GM12865 (cell line): ENCODE results near the gene VASH2.
"Not testable (repeated sequence)": the region's sequence is repeated elsewhere in the genome, so short reads cannot be mapped to it uniquely, and the experiment has no call there.

ENCODE experiments used
- DNase-seq: peaks from one replicate; pipeline ENCODE4 v3.0.0; 2010; ENCODE audit warnings: low read depth
- H3K4me3 ChIP-seq: 2 replicates; pipeline ENCODE4 v1.5.1; 2011; ENCODE audit warnings: mild to moderate bottlenecking, low read depth, low read length, control low read depth
- TF ChIP-seq, protein P1 (sequence below): IDR thresholded peaks from 2 replicates; pipeline ENCODE4 v1.5.1; 2011; ENCODE audit warnings: low read length, control low read depth, low read depth, inconsistent platforms; ENCODE audit not compliant: insufficient read depth; ENCODE audit errors: missing control alignments

Gene VASH2

DNA sequence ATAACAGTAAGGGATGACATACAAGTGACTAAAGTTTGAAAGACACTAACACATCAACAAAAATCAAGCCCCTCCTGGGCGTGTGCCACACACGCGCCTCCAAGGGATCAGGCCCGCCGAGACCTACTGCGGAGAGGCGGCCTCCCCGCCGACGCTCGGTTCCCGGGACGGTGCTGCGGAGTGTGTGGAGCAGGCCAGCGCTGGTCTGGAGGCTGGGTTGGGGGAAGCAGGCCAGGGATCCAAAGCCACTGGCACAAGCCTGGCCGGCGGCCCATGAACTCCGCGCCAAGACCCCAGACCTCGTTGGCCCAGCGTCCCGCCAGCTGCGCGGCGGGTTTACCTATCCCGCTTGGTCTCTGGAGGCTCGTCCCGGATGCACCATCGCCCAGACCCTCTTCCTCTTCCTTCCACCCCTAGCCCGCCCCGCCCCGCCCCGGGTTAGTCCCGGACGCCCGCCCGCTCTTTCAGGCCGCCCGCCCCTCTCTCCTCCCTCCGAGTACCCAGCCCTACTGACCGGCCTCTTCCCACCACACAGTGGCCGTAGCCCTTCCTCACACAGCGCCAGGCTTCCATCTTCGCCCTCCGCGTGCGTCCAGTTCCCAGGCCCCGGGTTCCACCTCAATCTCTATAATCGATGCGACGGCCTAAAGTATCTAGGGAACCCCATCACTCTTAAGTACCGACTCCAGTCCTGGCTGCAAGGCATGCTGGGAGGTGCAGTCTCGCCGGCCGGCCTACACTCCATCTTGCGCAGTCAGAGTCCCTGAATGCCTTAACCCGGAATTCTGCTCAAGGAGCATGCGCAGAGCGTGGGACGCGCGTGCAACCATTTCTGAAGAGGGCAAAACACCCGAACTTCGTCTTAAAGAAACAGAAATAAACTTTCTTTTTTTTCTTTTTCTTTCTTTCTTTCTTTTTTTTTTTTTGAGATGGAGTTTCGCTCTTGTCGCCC is 65.0 kb downstream of the VASH2 start, which contains the start of gene ANGEL2:
Gene ANGEL2, minus strand, starts transcription at position 769 of the 952 bp plus-strand sequence. Its CDS starts 196 bp downstream, at position 573.
- H3K4me3 ChIP-seq: peak within 1 kb of the TSS; percentile 95
- peak; percentile 99 for DNase-seq
- TF ChIP-seq, protein P1, sequence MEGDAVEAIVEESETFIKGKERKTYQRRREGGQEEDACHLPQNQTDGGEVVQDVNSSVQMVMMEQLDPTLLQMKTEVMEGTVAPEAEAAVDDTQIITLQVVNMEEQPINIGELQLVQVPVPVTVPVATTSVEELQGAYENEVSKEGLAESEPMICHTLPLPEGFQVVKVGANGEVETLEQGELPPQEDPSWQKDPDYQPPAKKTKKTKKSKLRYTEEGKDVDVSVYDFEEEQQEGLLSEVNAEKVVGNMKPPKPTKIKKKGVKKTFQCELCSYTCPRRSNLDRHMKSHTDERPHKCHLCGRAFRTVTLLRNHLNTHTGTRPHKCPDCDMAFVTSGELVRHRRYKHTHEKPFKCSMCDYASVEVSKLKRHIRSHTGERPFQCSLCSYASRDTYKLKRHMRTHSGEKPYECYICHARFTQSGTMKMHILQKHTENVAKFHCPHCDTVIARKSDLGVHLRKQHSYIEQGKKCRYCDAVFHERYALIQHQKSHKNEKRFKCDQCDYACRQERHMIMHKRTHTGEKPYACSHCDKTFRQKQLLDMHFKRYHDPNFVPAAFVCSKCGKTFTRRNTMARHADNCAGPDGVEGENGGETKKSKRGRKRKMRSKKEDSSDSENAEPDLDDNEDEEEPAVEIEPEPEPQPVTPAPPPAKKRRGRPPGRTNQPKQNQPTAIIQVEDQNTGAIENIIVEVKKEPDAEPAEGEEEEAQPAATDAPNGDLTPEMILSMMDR: no peak

DNA sequence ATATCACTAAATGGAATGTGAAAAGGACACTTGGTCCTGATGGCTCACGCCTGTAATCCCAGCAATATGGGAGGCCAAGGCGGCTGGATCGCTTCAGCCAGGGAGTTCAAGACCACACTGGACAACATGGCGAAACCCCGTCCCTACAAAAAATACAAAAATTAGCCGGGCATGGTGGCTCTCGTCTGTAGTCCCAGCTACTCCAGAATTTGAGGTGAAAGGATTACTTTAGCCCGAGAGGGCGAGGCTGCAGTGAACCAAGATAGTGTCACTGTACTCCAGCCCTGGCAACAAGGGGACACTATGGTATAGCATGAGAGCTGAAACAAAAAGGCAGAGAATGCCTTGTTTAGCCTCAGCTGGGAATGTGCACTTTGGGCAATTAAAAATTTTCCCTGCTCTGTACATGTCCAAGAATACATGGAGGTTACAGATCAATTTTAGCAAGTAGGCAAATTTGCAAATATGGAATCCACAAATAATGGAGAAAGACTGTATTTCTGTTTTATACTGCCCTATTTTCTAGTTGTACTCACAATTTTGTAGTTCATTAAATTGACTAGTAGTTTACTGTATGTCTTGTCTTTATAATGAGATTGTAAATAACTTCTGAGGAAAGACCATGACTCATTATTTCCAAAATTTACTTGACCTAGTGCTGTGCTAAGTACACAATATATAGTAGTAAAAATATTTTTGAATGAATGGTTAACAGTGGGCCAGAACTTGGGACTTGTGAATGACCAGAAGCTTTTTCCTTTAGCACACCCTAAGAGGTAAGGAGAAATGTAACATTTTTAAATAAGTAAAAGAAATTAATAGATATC is 67.3 kb downstream of the VASH2 start:
- TF ChIP-seq, protein P1: no peak
- no peak overlapping the region for H3K4me3 ChIP-seq
- DNase-seq: no peak

DNA sequence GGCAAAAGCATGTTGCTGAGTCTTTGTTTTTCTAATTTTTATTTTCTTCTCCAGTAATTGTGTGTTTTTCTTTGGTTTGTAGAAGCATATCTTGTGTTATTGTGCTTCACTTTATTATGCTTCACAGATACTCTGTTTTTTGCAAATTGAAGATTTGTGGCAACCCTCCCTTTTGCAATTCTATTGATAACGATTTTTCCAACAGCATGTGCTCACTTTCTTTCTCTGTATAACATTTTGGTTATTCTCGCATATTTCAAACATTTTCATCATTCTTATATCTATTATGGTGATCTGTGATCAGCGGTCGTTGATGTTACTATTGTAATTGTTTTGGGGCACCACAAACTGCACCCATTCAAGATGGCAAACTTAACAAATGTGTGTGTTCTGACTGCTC is 69.1 kb downstream of the VASH2 start:
- no peak overlapping the region for H3K4me3 ChIP-seq
- TF ChIP-seq, protein P1: no peak
- DNase-seq: no peak

DNA sequence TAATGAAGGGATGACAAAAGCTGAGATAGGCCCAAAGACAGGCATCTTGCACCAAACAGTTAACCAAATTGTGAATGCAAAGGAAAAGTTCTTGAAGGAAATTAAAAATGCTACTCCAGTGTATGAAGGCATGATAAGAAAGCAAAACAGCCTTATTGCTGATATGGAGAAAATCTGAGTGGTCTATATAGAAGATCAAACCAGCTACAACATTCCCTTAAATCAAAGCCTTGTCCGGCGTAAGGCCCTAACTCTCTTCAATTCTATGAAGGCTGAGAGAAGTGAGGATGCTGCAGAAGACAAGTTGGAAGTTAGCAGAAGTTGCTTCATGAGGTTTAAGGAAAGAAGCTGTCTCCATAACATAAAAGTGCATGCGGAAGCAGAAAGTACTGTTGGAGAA is 69.7 kb downstream of the VASH2 start:
- no peak overlapping the region for H3K4me3 ChIP-seq
- TF ChIP-seq, protein P1: no peak
- no peak for DNase-seq

DNA sequence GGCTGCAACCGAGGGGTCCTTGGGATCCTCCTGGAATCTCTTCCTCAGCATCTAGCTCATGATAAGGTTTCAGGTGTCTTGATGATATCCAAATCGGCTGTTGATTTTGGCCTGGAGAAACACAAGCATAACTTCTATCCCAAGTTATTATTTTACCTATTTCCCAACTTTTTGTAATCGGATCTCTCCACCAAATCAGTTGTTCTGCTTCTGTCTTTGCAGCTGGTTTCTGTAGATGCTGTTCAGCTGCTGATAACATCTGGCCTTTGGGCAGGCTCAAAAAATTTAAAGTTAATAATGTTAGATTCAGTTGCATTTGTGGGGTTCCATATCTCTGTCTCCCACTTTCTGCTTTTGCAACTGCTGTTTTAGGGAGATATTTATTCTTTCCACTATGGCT is 76.7 kb downstream of the VASH2 start:
- not testable (repeated sequence) for DNase-seq, H3K4me3 ChIP-seq

DNA sequence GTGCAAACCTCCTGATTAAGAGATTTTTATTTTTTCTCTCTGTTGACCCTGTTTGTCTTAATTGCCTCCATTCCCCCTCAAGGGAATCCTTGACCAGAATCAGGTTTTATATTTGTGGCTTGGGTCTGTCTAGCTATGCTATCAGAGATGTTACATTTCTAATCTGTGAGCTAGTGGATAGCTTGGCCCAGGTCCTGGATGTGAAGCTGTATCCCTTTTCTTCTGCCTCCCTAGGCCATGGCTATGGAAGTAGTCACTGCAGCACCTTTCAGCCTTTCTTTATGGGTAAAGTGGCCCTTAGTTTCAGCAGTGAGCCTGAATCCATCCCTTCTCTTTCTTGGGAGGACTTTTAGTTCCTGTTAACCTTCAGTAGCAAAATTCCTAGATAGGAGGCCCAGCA is 82.3 kb downstream of the VASH2 start:
- no peak overlapping the region for H3K4me3 ChIP-seq
- TF ChIP-seq, protein P1: no peak
- no peak for DNase-seq

DNA sequence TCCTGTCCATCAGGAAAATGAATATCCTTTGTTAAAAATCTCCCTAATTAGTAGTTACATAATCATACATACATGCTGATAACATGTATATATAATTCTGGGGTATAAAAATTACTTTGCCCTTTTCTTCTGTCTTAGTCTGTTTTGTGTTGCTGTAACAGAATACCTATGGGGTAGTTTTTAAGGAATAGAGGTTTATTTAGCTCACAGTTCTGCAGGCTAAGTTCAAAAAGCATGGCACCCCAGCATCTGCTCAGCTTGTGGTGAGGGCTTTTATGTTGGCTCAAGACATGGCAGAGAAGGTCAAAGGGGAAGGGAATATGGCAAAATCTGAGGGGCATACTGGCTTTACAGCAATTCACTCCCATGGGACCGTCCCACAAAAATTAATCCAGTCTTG is 84.4 kb downstream of the VASH2 start:
- DNase-seq: no peak
- TF ChIP-seq, protein P1: no peak
- no peak overlapping the region for H3K4me3 ChIP-seq
